ENCODE data around the gene PPM1H. TPM values are rescaled to one million over a fixed set of nuclear protein-coding genes. Genes with fewer than 3 reads are reported as not detected.

Gene PPM1H
- polyA plus RNA-seq, 1 donor = 20.0 TPM

DNA sequence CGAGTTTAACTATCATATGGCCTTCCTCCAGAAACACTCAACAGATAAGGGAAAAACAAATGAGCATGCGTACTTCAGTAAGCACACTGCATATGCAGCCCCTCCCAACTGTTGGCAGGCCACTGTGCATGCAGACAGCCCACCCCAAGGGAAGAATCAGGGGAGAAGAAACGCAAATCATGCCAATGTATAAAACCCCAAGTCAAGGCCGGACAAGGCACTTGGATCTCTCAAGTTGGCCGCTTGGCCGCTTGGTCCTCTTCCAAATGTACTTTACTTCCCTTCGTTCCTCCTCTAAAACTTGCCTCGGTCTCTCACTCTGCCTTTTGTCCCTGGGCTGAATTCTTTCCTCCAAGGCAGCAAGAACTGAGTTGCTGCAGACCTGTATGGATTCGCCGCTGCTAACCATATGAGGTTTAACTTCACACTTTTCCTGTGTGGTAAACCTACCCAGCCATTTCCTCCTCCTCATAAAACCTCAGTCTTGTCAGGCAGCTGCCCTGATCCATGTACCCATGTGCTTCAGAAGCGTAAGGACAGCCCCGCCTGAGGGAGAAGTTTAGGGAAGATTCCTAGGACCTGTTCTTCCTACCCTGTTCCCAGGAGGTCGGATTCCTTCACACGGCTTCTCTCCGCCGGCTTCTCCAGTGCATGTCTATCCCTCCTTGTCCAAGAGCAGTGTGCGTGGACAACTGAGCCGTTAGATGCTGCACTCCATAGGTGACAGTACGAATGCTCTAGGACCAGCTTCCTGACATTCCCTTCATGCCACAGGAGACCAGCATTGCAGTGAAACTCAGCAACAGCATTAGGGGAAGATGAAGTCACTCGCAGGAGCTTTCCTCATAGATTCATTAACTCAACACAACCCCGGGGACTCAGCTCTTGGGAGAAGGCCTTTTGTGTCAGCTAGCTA, 280.4 kb downstream of the PPM1H start:
- DNase-seq = no peak
- Histone ChIP-seq H3K4me1 (ENCODE audit: control insufficient read depth, insufficient read depth, low read length) (no peaks in the 10 kb centered on the region), H3K27me3 (ENCODE audit: control insufficient read depth, insufficient read depth, low read length) (no peaks in the 10 kb centered on the region), H3K4me3 (ENCODE audit: low read length) (no peak overlapping the region), H3K27ac (ENCODE audit: low read length) (no peak overlapping the region), H3K9me3 (ENCODE audit: control insufficient read depth, low read depth, low read length) (no peaks in the 10 kb centered on the region), H3K36me3 (ENCODE audit: control insufficient read depth, insufficient read depth, low read length) (peaks cover 9% of the 10 kb centered on the region)
- 100% methylated on average over 2 of the region's 21 CpGs for WGBS (ENCODE audit: insufficient coverage, low lambda C conversion rate)

DNA sequence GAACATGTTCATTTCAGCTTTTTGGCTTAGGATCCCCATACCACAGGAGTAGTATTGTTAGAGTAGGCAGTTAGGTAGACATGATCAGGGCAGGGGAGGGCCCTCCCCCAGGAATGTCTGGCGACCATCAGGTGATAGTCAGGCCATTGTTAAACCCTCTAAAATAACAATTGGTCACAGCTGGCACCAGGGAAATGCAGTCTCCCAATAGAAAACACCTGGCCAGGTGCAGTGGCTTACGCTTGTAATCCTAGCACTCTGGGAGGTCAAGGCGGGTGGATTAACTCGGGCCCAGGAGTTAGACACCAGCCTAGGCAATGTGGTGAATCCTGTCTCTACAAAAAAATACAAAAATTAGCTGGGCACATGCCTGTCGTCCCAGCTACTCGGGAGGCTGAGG, 281.2 kb downstream of the PPM1H start:
- no peaks in the 10 kb centered on the region for H3K27me3 ChIP-seq (ENCODE audit: control insufficient read depth, insufficient read depth, low read length)
- no peak overlapping the region for H3K4me3 ChIP-seq (ENCODE audit: low read length)
- peaks cover 7% of the 10 kb centered on the region for H3K36me3 ChIP-seq (ENCODE audit: control insufficient read depth, insufficient read depth, low read length)
- no peaks in the 10 kb centered on the region for H3K4me1 ChIP-seq (ENCODE audit: control insufficient read depth, insufficient read depth, low read length)
- no peaks in the 10 kb centered on the region for H3K9me3 ChIP-seq (ENCODE audit: control insufficient read depth, low read depth, low read length)
- WGBS (ENCODE audit: insufficient coverage, low lambda C conversion rate) = no CpG with 5 or more reads among the region's 6 CpGs
- H3K27ac ChIP-seq (ENCODE audit: low read length) = no peak overlapping the region
- no peak for DNase-seq

DNA sequence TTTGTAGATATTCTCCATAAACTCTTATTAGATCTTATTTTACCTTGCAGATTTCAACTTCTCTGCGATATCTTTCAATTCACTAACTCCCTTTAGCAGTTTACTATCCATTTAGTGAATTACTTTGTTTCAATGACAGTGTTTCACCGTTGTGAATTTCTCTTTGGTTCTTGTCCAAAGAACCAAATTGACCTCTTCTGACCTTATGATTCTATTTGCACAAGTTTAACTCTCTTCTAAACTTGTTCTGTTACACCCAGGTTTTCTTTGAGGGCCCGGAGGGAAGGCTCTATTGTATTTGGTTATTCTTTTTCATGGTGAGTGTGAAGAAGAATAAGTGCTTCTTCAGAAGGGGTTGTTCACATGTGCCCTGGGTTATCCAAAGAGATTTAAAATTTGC, 281.6 kb downstream of the PPM1H start:
- no peaks in the 10 kb centered on the region for H3K4me1 ChIP-seq (ENCODE audit: control insufficient read depth, insufficient read depth, low read length)
- no peak overlapping the region for H3K4me3 ChIP-seq (ENCODE audit: low read length)
- DNase-seq = no peak
- H3K27me3 ChIP-seq (ENCODE audit: control insufficient read depth, insufficient read depth, low read length) = no peaks in the 10 kb centered on the region
- no peak overlapping the region for H3K27ac ChIP-seq (ENCODE audit: low read length)
- WGBS (ENCODE audit: insufficient coverage, low lambda C conversion rate) = 100% methylated on average over 1 of the region's 3 CpGs
- H3K36me3 ChIP-seq (ENCODE audit: control insufficient read depth, insufficient read depth, low read length) = peaks cover 7% of the 10 kb centered on the region
- no peaks in the 10 kb centered on the region for H3K9me3 ChIP-seq (ENCODE audit: control insufficient read depth, low read depth, low read length)

DNA sequence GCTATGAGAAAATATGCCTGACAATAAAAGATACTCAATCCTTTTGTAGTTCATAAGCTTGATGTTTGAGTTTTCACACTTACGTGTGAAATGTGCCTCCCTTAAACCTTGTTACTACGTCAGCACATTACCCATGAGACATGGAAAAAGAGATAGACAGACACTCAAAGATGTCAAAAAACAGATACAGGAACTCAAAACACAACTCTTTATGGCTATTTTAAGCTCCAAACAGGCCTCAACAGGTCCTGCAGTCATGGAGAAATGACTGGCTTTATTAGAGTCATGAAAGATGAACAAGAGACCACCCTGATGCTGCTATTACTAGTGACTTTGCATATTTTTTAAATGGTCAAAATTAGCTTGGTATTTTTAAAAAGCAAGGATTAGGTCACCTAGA, 283.8 kb downstream of the PPM1H start:
- WGBS (ENCODE audit: insufficient coverage, low lambda C conversion rate) = no CpG with 5 or more reads among the region's 2 CpGs
- H3K27ac ChIP-seq (ENCODE audit: low read length) = no peak overlapping the region
- H3K4me1 ChIP-seq (ENCODE audit: control insufficient read depth, insufficient read depth, low read length) = no peaks in the 10 kb centered on the region
- no peak overlapping the region for H3K4me3 ChIP-seq (ENCODE audit: low read length)
- DNase-seq = no peak
- no peaks in the 10 kb centered on the region for H3K27me3 ChIP-seq (ENCODE audit: control insufficient read depth, insufficient read depth, low read length)
- peaks cover 19% of the 10 kb centered on the region for H3K36me3 ChIP-seq (ENCODE audit: control insufficient read depth, insufficient read depth, low read length)
- H3K9me3 ChIP-seq (ENCODE audit: control insufficient read depth, low read depth, low read length) = no peaks in the 10 kb centered on the region

DNA sequence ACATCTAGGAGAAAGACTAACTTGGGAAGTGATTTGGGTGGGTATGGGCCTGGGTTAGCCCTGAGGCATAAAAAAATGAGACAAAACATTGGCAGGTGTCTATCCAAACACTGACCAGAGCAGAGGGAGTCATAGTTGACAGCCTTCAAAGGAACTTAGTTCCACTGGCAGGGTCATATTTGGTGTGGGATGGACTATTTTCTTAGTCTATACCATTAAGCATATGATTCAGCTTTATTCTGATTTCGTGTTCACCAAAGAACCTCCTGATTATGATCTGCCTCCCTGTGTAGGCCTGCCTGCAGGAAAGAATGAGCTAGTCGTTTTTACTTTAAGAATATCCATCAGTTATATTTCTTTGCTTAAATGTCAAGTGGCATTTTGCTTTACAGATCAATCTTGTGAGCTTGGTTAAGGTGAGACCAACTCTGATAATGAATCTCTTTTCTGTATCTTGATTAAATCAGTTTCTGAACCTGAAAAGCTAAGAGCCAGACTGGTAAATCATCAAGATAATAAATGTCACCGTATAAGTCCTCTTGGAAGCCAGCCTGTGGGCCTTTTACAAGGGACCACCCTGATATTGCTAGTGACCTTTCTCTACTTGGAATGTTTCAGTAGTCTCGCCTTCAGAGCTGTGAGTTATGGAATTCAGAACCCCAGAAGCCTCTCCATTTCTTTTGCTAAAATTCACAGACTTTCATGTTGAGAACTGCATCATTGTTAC, 285.4 kb downstream of the PPM1H start:
- no peak overlapping the region for H3K27ac ChIP-seq (ENCODE audit: low read length)
- H3K4me3 ChIP-seq (ENCODE audit: low read length) = no peak overlapping the region
- H3K4me1 ChIP-seq (ENCODE audit: control insufficient read depth, insufficient read depth, low read length) = no peaks in the 10 kb centered on the region
- H3K36me3 ChIP-seq (ENCODE audit: control insufficient read depth, insufficient read depth, low read length) = peaks cover 12% of the 10 kb centered on the region
- no peaks in the 10 kb centered on the region for H3K9me3 ChIP-seq (ENCODE audit: control insufficient read depth, low read depth, low read length)
- no peaks in the 10 kb centered on the region for H3K27me3 ChIP-seq (ENCODE audit: control insufficient read depth, insufficient read depth, low read length)
- 100% methylated on average over 1 of the region's 4 CpGs for WGBS (ENCODE audit: insufficient coverage, low lambda C conversion rate)
- no peak for DNase-seq

DNA sequence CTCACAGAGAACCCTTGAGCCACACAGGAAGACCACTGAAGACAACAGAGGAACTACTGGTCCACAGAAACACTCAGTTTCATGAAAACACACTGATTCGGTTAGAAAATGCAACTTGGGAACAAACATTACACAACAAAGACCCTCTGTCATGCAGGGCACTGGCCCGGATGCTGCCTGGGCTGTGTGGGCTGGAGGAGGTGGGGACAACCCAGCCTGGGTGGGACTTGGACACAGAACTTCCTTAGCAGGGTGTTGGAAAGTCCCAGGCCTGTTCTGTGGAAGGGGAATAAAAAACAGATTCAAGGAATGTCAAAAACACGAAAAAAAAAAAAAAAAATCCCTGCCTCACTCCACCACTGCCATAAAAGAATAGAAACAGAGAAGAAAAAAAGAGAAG, 287.4 kb downstream of the PPM1H start:
- H3K27ac ChIP-seq (ENCODE audit: low read length) = no peak overlapping the region
- peaks cover 12% of the 10 kb centered on the region for H3K36me3 ChIP-seq (ENCODE audit: control insufficient read depth, insufficient read depth, low read length)
- no peaks in the 10 kb centered on the region for H3K9me3 ChIP-seq (ENCODE audit: control insufficient read depth, low read depth, low read length)
- H3K27me3 ChIP-seq (ENCODE audit: control insufficient read depth, insufficient read depth, low read length) = no peaks in the 10 kb centered on the region
- DNase-seq = no peak
- H3K4me3 ChIP-seq (ENCODE audit: low read length) = no peak overlapping the region
- WGBS (ENCODE audit: insufficient coverage, low lambda C conversion rate) = no CpG with 5 or more reads among the region's 3 CpGs
- H3K4me1 ChIP-seq (ENCODE audit: control insufficient read depth, insufficient read depth, low read length) = no peaks in the 10 kb centered on the region

DNA sequence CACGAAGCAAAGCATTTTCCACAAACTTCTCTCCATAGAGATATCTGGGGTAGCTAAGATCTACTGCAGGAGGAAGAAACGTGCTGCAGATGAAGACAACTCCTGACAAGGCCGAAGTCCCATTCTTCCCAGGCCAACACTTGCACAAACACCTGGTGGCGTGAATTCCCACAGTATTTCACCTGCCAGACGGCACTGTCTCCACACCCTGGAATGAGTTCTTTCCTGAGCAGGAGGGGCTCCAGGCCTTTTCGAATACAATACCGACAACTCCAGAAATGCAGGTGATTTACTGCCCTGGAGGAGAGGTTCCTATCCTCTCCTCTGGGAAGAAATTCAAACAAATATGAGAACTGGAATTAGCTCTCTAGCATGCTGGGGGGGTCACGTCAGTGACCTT, 288.4 kb downstream of the PPM1H start:
- Histone ChIP-seq H3K27ac (ENCODE audit: low read length) (no peak overlapping the region), H3K4me1 (ENCODE audit: control insufficient read depth, insufficient read depth, low read length) (no peaks in the 10 kb centered on the region), H3K36me3 (ENCODE audit: control insufficient read depth, insufficient read depth, low read length) (peaks cover 12% of the 10 kb centered on the region), H3K4me3 (ENCODE audit: low read length) (no peak overlapping the region), H3K27me3 (ENCODE audit: control insufficient read depth, insufficient read depth, low read length) (no peaks in the 10 kb centered on the region), H3K9me3 (ENCODE audit: control insufficient read depth, low read depth, low read length) (no peaks in the 10 kb centered on the region)
- no CpG with 5 or more reads among the region's 8 CpGs for WGBS (ENCODE audit: insufficient coverage, low lambda C conversion rate)
- no peak for DNase-seq

DNA sequence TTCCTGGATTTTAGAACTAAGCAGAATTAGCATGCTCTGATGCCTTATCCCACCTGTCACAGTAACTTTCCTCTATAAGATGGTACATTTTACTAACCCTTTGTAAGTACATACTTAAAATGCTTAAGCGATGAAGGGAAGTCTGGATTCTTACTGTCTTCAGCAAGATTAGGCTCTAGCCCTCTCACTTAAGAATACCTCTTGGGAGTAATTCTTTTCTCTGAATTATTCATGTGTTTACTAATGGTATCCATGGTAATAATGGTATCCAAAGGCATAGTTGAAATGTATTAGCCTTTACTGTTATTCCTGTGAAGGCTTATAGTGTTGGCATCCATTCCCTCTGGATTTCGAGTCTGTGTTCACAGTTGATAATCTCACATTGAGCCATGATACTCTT, 291.5 kb downstream of the PPM1H start:
- Histone ChIP-seq H3K27ac (ENCODE audit: low read length) (no peak overlapping the region), H3K36me3 (ENCODE audit: control insufficient read depth, insufficient read depth, low read length) (peaks cover 12% of the 10 kb centered on the region), H3K4me3 (ENCODE audit: low read length) (no peak overlapping the region), H3K27me3 (ENCODE audit: control insufficient read depth, insufficient read depth, low read length) (no peaks in the 10 kb centered on the region), H3K4me1 (ENCODE audit: control insufficient read depth, insufficient read depth, low read length) (no peaks in the 10 kb centered on the region), H3K9me3 (ENCODE audit: control insufficient read depth, low read depth, low read length) (no peaks in the 10 kb centered on the region)
- DNase-seq = no peak
- WGBS (ENCODE audit: insufficient coverage, low lambda C conversion rate) = 100% methylated on average over 2 of the region's 2 CpGs

DNA sequence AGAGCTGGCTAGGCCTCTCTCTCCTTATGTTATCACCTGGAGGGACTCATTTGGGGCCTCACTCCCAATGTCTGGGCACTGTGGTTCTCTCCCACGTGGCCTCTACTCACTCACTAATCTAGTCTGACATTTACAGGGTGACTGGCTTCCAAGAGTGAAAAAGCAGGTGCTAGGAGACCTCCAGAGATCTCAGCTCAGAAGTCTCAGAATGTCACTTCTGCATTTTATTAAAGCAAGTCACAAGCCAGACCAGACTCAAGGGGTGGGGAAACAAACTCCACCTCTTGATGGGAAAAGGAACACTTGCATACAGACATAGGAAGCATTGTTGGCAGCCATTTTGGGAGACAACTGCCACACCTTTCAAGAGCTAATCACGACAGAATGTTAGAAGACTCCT, 292.5 kb downstream of the PPM1H start:
- H3K4me1 ChIP-seq (ENCODE audit: control insufficient read depth, insufficient read depth, low read length) = no peaks in the 10 kb centered on the region
- H3K27ac ChIP-seq (ENCODE audit: low read length) = no peak overlapping the region
- DNase-seq = no peak
- H3K27me3 ChIP-seq (ENCODE audit: control insufficient read depth, insufficient read depth, low read length) = no peaks in the 10 kb centered on the region
- no peak overlapping the region for H3K4me3 ChIP-seq (ENCODE audit: low read length)
- no peaks in the 10 kb centered on the region for H3K9me3 ChIP-seq (ENCODE audit: control insufficient read depth, low read depth, low read length)
- H3K36me3 ChIP-seq (ENCODE audit: control insufficient read depth, insufficient read depth, low read length) = peaks cover 12% of the 10 kb centered on the region
- WGBS (ENCODE audit: insufficient coverage, low lambda C conversion rate) = no CpG with 5 or more reads among the region's 2 CpGs

DNA sequence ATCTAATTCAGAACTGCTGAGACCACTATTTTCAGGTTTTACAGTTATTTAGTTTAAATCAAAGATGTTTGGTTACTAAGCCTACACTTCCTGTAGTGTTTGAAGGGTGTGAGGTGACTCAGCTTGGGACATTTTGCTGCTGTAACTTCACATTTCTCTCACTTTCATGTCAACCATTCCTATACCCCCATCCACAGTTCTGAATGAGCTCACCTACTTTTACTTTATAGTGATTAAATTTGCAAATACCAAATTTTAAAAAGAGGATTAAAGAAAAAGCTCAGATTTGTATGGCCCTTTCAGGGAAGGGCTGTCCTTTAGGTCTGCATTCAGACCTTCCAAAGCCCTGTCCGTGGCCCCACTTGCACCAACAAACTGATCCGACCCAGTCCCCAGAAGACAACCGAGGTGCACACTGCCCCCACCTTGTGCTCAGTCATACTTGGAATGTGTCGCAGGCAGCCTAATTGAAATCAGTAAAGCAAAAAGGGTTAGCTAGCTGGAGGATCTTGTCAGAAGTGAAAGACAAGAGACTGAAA, 294.0 kb downstream of the PPM1H start:
- H3K9me3 ChIP-seq (ENCODE audit: control insufficient read depth, low read depth, low read length) = no peaks in the 10 kb centered on the region
- whole genome bisulfite sequencing (ENCODE audit: insufficient coverage, low lambda C conversion rate) = 73% methylated on average over 2 of the region's 4 CpGs

More for the DNA sequence above, 294.0 kb downstream of the PPM1H start:
- H3K4me3 ChIP-seq (ENCODE audit: low read length) = no peak overlapping the region
- H3K27me3 ChIP-seq (ENCODE audit: control insufficient read depth, insufficient read depth, low read length) = no peaks in the 10 kb centered on the region
- no peaks in the 10 kb centered on the region for H3K4me1 ChIP-seq (ENCODE audit: control insufficient read depth, insufficient read depth, low read length)
- no peak for DNase-seq
- H3K36me3 ChIP-seq (ENCODE audit: control insufficient read depth, insufficient read depth, low read length) = no peaks in the 10 kb centered on the region
- H3K27ac ChIP-seq (ENCODE audit: low read length) = no peak overlapping the region
